NCI-H510A (cell line): Measurements from ENCODE around the gene ITCH.

ENCODE experiments used
- DNase-seq: peaks from one replicate; lab custom pipeline; 2025; lab: John Stamatoyannopoulos, UW

ITCH gene

DNA sequence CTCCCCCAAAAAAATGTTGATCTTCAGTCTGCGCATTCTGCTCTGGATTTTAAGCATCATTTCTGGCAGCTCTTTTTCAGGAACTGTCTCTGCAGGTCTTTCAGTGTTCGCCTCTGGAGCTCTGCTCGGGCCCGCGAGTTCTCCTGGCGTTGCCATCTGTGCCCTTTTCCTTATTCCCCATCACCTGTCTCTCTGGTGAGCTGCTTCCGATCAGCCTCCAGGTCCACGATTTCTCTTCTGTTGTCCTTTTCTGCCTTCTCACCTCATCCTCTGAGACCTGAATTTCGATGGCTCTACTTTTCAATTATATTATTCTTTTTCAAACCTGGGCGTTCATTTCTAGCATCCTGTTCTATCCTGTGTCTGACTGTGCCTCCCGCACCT is 194.9 kb downstream of the ITCH start:
- no peak for DNase-seq

GRCh38 chr20:34558320-34559218 is 195.5 kb downstream of the ITCH start, which contains the start of gene MAP1LC3A:
MAP1LC3A (plus strand) TSS chr20:34558718; CDS start chr20:34558869, 151 bp downstream.
- no peak for DNase-seq

GRCh38 chr20:34559311-34560140 is 196.5 kb downstream of the ITCH start:
- DNase-seq: no peak

GRCh38 chr20:34560141-34560523 is 197.1 kb downstream of the ITCH start:
- DNase-seq: no peak

GRCh38 chr20:34560614-34561013 is 197.5 kb downstream of the ITCH start:
- DNase-seq: no peak
